Stimulated activated CD4-positive, alpha-beta T cell treated with anti-CD3 and anti-CD28 coated beads, Interleukin-2, amount 100 ng/mL, for 4 hours (primary cell): Measurements from ENCODE around the gene ANTXR1.
"Not testable (repeated sequence)": the region's sequence is repeated elsewhere in the genome, so short reads cannot be mapped to it uniquely, and the experiment has no call there.

Experiments
- DNase-seq: peaks from one replicate; pipeline ENCODE4 v3.0.0-alpha.2; 2020; ENCODE audit warnings: low read depth

The ANTXR1 gene

GRCh38 chr2:69241093-69241492 lies 228.1 kb downstream of the ANTXR1 start:
- DNase-seq, result no peak

DNA sequence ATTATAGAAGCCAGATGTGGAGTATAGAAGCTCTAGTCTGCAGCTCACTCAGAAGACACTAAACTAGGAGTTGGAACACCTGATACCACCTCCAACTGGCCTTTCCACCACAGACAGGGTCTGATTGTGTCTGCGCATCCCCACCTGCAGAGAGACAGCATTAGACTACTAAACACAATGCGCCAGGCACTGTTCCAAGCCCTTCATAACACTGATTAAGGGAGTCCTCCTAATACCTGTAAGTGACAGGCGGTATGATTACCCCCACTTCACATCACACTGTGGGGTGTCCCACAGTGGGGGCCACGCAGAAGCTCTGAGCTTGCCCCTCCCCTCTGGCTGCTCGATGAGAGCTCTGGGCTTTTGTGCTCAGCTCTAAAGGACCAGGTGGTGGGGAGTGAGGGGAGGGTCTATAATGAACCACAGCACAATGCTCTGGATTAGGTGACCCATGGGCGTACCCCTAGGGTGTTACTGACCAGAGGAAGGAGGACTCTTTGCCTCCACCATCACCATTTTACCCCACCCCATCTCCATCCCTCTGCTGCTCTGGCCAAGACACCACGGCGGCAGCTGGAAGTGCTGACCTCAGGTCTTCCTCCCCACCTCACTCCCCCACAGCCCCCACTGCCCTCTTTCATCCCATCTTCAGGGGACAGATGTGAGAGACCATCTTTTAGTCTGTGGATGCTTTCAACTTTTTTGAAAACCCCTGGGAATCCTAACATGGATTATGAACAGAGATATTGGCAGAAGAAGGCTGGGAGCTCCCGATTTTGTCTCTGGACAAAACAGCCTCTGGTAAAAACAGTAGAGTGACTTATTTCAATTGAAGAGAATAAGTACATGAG lies 228.9 kb downstream of the ANTXR1 start:
- DNase-seq, result no peak

DNA sequence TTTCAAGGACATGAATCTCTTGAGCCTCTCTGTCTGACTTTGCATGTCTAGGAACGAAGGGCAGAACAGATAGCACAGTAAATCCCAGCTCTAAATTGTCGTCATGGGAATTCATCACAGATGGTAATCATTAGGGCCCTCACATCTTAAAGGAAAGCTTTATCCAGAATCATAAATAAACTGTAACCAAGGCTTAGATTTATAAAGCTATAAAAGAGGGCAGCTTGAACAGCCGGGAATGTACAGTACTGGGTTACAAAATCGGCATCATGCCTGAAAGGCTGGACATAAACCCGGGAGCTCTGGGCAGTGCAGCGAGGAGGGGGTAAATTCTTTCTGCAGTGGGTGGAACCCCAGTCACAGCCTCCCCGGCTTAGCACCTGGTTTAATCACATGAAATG lies 229.7 kb downstream of the ANTXR1 start:
- no peak for DNase-seq

- DNase-seq, result no peak
Observed at GRCh38 chr2:69243652-69244051, 230.7 kb downstream of the ANTXR1 start.

- DNase-seq, result no peak
Observed at GRCh38 chr2:69244882-69245281, 231.9 kb downstream of the ANTXR1 start.

DNA sequence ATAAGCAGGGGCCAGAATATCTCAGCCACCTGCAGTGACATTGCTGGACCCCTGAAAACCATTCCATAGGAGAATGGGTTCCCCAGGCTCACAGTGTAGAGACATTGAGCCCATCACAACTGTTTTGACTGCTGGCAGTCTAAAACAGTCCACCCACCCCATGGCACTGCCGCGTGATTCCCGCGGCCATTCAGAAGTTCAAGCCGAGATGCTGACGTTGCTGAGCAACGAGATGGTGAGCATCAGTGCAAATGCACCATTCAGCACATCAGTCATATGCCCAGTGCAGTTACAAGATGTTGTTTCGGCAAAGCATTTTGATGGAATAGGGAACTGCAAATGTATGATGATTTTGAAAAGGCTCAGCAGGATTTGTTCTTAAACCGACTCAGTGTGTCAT lies 234.6 kb downstream of the ANTXR1 start:
- DNase-seq, result no peak

DNA sequence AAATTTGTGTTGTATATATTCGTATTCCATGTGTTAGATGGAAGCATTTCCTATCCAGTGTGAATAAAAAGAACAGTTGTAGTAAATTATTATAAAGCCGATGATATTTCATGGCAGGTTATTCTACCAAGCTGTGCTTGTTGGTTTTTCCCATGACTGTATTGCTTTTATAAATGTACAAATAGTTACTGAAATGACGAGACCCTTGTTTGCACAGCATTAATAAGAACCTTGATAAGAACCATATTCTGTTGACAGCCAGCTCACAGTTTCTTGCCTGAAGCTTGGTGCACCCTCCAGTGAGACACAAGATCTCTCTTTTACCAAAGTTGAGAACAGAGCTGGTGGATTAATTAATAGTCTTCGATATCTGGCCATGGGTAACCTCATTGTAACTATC lies 235.3 kb downstream of the ANTXR1 start:
- no peak for DNase-seq

GRCh38 chr2:69250981-69251380 lies 238.0 kb downstream of the ANTXR1 start:
- no peak for DNase-seq

GRCh38 chr2:69251943-69252342 lies 239.0 kb downstream of the ANTXR1 start:
- DNase-seq, result no peak

- no peak for DNase-seq
Observed at GRCh38 chr2:69253112-69253511, 240.1 kb downstream of the ANTXR1 start.

GRCh38 chr2:69253611-69254301 lies 240.8 kb downstream of the ANTXR1 start:
- DNase-seq, result no peak

DNA sequence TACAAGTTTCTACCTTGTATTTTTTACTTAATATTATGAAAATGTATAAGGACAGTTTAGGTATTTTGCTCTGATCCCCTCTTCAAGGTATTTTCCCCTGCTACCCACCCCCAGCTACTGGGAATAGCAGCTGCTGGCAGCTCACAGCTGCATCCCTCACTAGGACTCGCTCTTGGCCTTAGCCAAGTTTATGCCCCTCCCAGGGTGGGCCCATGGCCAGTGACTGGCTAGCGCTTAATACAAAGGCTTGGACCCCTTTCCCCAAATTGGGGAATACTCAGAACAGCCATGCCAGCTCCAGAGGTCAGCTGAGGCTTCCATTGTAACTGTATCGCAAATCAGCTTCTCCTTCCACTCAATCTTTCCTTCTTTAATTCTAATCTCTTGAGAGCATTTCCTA lies 242.8 kb downstream of the ANTXR1 start:
- no peak for DNase-seq

DNA sequence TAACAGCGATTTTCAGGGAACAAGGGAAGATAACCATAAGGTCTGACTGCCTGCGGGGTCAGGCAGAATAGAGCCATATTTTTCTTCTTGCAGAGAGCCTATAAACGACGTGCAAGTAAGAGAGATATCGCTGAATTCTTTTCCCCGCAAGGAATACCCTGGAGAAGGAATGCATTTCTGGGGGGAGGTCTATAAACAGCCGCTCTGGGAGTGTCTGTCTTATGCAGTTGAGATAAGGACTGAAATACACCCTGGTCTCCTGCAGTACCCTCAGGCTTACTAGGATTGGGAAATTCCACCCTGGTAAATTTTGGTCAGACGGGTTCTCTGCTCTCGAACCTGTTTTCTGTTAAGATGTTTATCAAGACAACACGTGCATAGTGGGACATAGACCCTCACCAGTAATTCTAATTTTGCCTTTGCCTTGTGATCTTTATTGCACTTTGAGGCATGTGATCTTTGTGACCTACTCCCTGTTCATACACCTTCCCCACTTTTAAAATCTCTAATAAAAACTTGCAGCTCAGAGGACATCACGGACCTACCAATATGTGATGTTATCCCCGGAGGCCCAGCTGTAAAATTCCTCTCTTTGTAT lies 247.1 kb downstream of the ANTXR1 start:
- not testable (repeated sequence) for DNase-seq

- no peak for DNase-seq
Observed at GRCh38 chr2:69260666-69261065, 247.7 kb downstream of the ANTXR1 start.

DNA sequence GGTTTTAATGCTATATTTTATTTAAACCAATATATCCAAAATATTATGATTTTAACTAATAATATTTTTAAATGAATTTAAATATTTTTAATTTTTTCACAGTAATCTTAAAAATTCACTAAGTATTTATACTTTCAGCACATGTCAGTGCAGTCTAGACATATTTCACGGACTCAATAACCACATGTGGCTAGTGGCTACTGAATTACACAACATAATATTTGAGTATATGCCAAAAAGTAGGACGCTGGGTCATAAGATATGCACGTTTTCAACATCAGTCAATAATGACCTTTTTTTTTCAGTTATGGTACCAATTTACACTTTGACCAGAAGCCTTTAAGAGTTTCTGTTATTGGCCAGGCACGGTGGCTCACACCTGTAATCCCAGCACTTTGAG lies 256.4 kb downstream of the ANTXR1 start:
- no peak for DNase-seq

GRCh38 chr2:69271831-69272257 lies 258.9 kb downstream of the ANTXR1 start:
- DNase-seq, result no peak

GRCh38 chr2:69272803-69273471 lies 260.0 kb downstream of the ANTXR1 start:
- DNase-seq, result no peak

- DNase-seq, result no peak
Observed at GRCh38 chr2:69275490-69275889, 262.5 kb downstream of the ANTXR1 start.

DNA sequence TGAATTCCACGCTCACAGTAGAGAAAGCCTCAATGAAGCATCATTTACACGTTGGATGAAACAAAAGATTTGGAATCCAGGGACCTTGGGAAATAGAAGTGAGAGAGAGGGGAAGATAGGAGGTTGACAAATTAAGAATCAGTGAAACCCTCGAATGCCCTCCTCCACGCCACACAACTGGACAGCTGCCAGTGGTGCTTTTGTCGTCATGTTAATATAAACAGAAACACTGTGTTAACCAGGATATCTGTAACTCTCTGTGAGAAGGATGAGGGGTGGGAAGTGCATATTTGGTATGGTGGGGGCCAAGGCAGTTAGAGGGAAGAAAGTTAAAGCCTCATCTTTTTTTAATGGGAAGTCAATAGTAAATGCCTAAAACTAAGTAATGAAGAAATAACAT lies 265.4 kb downstream of the ANTXR1 start:
- DNase-seq, result no peak

DNA sequence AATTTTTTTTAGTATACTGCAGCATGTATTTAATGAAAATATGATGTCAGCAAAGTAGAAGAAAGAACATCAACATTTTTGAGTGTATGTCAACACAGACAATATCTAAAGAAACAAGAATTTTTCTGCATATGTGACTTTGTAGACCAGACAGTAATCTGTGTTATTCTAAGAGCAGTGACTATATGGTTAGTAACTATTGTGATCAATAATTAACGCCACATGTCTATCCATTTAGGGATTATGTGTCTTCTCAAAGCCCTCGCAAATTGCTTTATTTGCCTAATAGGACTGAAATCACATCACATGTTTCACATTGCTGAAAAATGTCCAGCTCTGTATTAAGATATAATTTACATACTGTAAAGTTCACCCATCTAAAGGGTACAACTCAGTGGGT lies 266.2 kb downstream of the ANTXR1 start:
- DNase-seq, result no peak

DNA sequence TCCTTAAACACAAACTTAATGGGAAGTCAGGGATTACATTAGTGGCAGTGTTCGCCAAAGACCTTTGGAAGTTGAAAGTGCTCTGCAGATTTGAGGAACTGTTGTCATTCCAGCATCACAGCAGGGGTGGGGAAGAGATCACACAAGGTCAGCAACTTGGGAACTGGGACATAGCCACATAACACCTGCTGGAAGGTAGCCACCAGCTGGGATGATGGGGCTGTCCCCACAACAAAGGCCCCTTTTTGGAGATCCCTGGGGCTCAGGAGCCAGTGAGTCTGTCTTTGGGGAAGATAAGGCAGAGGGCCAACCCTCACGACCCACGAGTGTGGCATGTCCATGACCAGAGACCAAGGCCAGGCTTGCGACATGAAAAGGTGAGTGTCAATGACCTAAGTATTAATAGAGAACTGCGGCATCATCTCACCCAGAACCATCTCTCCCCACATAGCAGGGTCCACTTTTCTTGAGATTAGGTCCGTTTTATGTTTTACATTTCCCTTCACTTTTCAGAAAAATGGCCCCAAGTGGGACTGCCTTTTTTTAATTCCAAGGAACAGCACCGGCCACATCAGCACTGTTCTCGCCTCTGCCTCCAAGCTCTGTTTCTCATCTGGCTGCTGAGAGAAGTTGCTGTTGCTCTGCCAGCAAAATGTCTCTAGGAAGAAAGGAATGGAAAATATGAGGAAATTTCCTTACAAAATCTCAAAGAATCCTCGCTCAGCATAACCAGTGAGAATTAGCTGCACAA lies 267.1 kb downstream of the ANTXR1 start:
- DNase-seq, result no peak
